ENCODE results near the gene RYR2.

DNA sequence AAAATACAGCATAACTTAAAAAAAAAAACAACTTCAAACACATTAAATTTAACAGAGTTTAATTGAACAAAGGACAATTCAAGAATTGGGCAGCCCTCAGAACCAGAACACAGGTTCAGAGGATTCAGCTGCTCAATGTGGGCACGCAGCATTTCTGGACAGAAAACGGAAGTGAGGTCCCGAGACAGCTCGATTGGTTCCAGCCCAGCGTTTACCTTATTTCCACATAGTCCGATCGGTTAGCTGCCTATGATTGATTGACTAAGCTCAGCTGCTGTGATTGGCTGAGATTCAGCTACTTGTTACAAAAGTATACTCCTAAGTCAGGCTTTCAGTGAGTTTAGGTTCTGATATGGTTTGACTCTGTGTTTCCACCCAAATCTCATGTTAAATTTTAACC, 815.5 kb downstream of the RYR2 start:
- no peak for TF ChIP-seq POLR2A (IDR thresholded peaks at IDR 0.05)
- TF ChIP-seq, protein P1, sequence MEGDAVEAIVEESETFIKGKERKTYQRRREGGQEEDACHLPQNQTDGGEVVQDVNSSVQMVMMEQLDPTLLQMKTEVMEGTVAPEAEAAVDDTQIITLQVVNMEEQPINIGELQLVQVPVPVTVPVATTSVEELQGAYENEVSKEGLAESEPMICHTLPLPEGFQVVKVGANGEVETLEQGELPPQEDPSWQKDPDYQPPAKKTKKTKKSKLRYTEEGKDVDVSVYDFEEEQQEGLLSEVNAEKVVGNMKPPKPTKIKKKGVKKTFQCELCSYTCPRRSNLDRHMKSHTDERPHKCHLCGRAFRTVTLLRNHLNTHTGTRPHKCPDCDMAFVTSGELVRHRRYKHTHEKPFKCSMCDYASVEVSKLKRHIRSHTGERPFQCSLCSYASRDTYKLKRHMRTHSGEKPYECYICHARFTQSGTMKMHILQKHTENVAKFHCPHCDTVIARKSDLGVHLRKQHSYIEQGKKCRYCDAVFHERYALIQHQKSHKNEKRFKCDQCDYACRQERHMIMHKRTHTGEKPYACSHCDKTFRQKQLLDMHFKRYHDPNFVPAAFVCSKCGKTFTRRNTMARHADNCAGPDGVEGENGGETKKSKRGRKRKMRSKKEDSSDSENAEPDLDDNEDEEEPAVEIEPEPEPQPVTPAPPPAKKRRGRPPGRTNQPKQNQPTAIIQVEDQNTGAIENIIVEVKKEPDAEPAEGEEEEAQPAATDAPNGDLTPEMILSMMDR (IDR thresholded peaks at IDR 0.05), result no peak

All from esophagus squamous epithelium (tissue), 4 donors.